ENCODE results near the gene PCDHA8.
"Not testable (repeated sequence)": the region's sequence is repeated elsewhere in the genome, so short reads cannot be mapped to it uniquely, and the experiment has no call there.

The PCDHA8 gene

DNA sequence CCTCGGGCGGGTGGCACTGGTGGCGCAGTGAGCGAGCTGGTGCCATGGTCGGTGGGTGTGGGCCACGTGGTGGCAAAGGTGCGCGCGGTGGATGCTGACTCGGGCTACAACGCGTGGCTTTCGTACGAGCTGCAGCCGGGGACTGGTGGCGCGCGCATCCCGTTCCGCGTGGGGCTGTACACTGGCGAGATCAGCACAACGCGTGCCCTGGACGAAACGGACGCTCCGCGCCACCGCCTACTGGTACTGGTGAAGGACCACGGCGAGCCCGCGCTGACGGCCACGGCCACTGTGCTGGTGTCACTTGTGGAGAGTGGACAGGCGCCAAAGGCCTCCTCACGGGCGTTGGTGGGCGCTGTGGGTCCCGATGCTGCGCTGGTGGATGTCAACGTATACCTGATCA is 32.1 kb upstream of the PCDHA8 start:
- Histone ChIP-seq H3K4me2 (ENCODE audit: low read length) (no peak overlapping the region), H3K79me2 (no peaks in the 10 kb centered on the region), H3K27me3 (ENCODE audit: control insufficient read depth, insufficient read depth, low read length) (no peaks in the 10 kb centered on the region), H3K4me1 (no peaks in the 10 kb centered on the region), H3K4me3 (ENCODE audit: low read depth, low read length) (no peak overlapping the region), H3K36me3 (ENCODE audit: control insufficient read depth, insufficient read depth, low read length) (no peaks in the 10 kb centered on the region), H3K27ac (no peak overlapping the region), H2AFZ (no peak overlapping the region), H3K9ac (no peak overlapping the region), H3K9me3 (ENCODE audit: control insufficient read depth, low read length) (no peaks in the 10 kb centered on the region)
- TF ChIP-seq, protein P1, sequence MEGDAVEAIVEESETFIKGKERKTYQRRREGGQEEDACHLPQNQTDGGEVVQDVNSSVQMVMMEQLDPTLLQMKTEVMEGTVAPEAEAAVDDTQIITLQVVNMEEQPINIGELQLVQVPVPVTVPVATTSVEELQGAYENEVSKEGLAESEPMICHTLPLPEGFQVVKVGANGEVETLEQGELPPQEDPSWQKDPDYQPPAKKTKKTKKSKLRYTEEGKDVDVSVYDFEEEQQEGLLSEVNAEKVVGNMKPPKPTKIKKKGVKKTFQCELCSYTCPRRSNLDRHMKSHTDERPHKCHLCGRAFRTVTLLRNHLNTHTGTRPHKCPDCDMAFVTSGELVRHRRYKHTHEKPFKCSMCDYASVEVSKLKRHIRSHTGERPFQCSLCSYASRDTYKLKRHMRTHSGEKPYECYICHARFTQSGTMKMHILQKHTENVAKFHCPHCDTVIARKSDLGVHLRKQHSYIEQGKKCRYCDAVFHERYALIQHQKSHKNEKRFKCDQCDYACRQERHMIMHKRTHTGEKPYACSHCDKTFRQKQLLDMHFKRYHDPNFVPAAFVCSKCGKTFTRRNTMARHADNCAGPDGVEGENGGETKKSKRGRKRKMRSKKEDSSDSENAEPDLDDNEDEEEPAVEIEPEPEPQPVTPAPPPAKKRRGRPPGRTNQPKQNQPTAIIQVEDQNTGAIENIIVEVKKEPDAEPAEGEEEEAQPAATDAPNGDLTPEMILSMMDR (IDR thresholded peaks at IDR 0.05): no peak

DNA sequence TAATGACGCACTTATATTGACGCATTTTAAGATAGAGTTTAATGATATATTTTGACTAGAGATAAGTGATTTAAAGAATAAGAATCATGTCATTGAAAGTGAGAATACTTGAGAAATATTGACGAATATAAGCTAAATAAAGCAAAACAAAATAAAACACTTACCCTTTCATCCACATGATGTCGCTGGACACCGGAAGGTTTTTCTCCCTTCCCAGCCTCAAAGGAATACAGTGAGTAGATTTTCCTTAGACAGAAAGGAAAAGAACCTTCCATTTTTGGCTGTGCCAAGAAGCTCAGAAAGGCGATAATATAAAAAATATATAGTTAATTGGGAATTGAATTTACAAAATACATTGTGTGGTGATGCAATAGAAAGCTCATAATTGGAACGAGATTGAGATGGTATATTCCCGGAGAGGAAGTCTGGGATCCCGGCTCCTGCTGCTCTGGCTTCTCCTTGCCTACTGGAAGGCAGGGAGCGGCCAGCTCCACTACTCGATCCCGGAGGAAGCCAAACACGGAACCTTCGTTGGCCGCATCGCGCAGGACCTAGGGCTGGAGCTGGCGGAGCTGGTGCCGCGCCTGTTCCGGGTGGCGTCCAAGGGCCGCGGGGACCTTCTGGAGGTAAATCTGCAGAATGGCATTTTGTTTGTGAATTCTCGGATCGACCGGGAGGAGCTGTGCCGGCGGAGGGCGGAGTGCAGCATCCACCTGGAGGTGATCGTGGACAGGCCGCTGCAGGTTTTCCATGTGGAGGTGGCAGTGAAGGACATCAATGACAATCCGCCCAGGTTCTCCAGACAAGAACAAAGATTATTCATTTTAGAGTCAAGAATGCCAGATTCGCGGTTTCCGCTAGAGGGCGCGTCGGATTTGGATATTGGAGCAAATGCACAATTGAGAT is 19.4 kb upstream of the PCDHA8 start, which contains the start of gene PCDHA5:
Gene PCDHA5 (plus strand): TSS at position 239 of the 906 bp plus-strand sequence.
- H2AFZ ChIP-seq: no peak within 1 kb of the TSS
- H3K4me2 ChIP-seq (ENCODE audit: low read length): no peak within 1 kb of the TSS
- H3K4me1 ChIP-seq: no peaks in the 10 kb centered on the region
- H3K4me3 ChIP-seq (ENCODE audit: low read depth, low read length): no peak within 1 kb of the TSS
- no peaks in the 10 kb centered on the region for H3K36me3 ChIP-seq (ENCODE audit: control insufficient read depth, insufficient read depth, low read length)
- H3K9me3 ChIP-seq (ENCODE audit: control insufficient read depth, low read length): no peaks in the 10 kb centered on the region
- no peak within 1 kb of the TSS for H3K9ac ChIP-seq
- H3K27me3 ChIP-seq (ENCODE audit: control insufficient read depth, insufficient read depth, low read length): no peaks in the 10 kb centered on the region
- no peaks in the 10 kb centered on the region for H3K79me2 ChIP-seq
- TF ChIP-seq, protein P1 (IDR thresholded peaks at IDR 0.05): no peak
- H3K27ac ChIP-seq: no peak within 1 kb of the TSS

DNA sequence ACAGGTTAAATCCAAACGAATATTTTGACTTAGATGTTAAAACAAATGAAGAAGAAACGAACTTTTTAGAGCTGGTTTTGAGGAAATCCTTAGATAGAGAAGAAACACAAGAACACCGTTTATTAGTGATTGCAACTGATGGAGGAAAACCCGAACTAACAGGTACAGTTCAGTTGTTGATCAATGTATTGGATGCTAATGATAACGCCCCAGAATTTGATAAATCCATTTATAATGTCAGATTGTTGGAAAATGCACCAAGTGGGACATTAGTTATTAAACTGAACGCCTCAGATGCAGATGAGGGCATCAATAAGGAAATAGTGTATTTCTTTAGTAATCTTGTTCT is 18.7 kb upstream of the PCDHA8 start:
- no peaks in the 10 kb centered on the region for H3K36me3 ChIP-seq (ENCODE audit: control insufficient read depth, insufficient read depth, low read length)
- no peak overlapping the region for H3K4me2 ChIP-seq (ENCODE audit: low read length)
- no peaks in the 10 kb centered on the region for H3K27me3 ChIP-seq (ENCODE audit: control insufficient read depth, insufficient read depth, low read length)
- no peaks in the 10 kb centered on the region for H3K79me2 ChIP-seq
- H3K9ac ChIP-seq: no peak overlapping the region
- H3K27ac ChIP-seq: no peak overlapping the region
- TF ChIP-seq, protein P1 (IDR thresholded peaks at IDR 0.05): no peak
- H3K4me1 ChIP-seq: no peaks in the 10 kb centered on the region
- no peak overlapping the region for H3K4me3 ChIP-seq (ENCODE audit: low read depth, low read length)
- H2AFZ ChIP-seq: no peak overlapping the region
- no peaks in the 10 kb centered on the region for H3K9me3 ChIP-seq (ENCODE audit: control insufficient read depth, low read length)

DNA sequence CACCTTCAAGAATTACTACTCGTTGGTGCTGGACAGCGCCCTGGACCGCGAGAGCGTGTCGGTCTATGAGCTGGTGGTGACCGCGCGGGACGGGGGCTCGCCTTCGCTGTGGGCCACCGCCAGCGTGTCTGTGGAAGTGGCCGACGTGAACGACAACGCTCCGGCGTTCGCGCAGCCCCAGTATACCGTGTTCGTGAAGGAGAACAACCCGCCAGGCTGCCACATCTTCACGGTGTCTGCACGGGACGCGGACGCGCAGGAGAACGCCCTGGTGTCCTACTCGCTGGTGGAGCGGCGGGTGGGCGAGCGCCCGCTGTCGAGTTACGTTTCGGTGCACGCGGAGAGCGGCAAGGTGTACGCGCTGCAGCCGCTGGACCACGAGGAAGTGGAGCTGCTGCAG is 18.0 kb upstream of the PCDHA8 start:
- not testable (repeated sequence) for H3K9ac ChIP-seq; H3K9me3 ChIP-seq (ENCODE audit: control insufficient read depth, low read length)

DNA sequence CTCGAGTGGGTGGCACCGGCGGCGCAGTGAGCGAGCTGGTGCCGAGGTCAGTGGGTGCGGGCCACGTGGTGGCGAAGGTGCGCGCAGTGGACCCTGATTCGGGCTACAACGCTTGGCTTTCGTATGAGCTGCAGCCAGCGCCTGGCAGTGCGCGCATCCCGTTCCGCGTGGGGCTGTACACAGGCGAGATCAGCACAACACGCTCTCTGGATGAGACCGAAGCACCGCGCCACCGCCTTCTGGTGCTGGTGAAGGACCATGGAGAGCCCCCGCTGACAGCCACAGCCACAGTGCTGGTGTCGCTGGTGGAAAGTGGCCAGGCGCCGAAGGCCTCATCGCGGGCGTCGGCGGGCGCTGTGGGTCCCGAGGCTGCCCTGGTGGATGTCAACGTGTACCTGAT is 17.5 kb upstream of the PCDHA8 start:
- no peak overlapping the region for H3K27ac ChIP-seq
- TF ChIP-seq, protein P1 (IDR thresholded peaks at IDR 0.05): no peak
- no peak overlapping the region for H3K9ac ChIP-seq
- peaks cover 1% of the 10 kb centered on the region for H3K9me3 ChIP-seq (ENCODE audit: control insufficient read depth, low read length)
- no peaks in the 10 kb centered on the region for H3K79me2 ChIP-seq
- no peaks in the 10 kb centered on the region for H3K27me3 ChIP-seq (ENCODE audit: control insufficient read depth, insufficient read depth, low read length)
- H3K4me1 ChIP-seq: no peaks in the 10 kb centered on the region
- H3K4me2 ChIP-seq (ENCODE audit: low read length): no peak overlapping the region
- no peak overlapping the region for H2AFZ ChIP-seq
- H3K4me3 ChIP-seq (ENCODE audit: low read depth, low read length): no peak overlapping the region
- H3K36me3 ChIP-seq (ENCODE audit: control insufficient read depth, insufficient read depth, low read length): no peaks in the 10 kb centered on the region

More for the DNA sequence above, 18.0 kb upstream of the PCDHA8 start:
- not testable (repeated sequence) for H3K79me2 ChIP-seq; H3K27me3 ChIP-seq (ENCODE audit: control insufficient read depth, insufficient read depth, low read length); H3K4me2 ChIP-seq (ENCODE audit: low read length); H3K4me1 ChIP-seq; H3K4me3 ChIP-seq (ENCODE audit: low read depth, low read length); H3K36me3 ChIP-seq (ENCODE audit: control insufficient read depth, insufficient read depth, low read length); H3K27ac ChIP-seq; H2AFZ ChIP-seq
